HG02763 (cell line): ENCODE data around the gene DPRX.
"Not testable (repeated sequence)": the region's sequence is repeated elsewhere in the genome, so short reads cannot be mapped to it uniquely, and the experiment has no call there.

ENCODE experiments used
- ATAC-seq: cut with Tn5 transposase; IDR thresholded peaks from one replicate; pipeline ENCODE4 v1.9.1; 2021; ENCODE audit warnings: mild to moderate bottlenecking, moderate library complexity; ENCODE audit not compliant: unreplicated experiment

DPRX gene

GRCh38 chr19:53644061-53644816 is 12.4 kb downstream of the DPRX start:
- ATAC-seq = no peak

- ATAC-seq = no peak
Observed at GRCh38 chr19:53646144-53646543, 14.3 kb downstream of the DPRX start.

- no peak for ATAC-seq
Observed at GRCh38 chr19:53647350-53647749, 15.6 kb downstream of the DPRX start.

- no peak for ATAC-seq
Observed at GRCh38 chr19:53647792-53648191, 16.0 kb downstream of the DPRX start.

- no peak for ATAC-seq
Observed at GRCh38 chr19:53649746-53650593, 18.2 kb downstream of the DPRX start.

- ATAC-seq = no peak
Observed at GRCh38 chr19:53652476-53652875, 20.7 kb downstream of the DPRX start.

- no peak for ATAC-seq
Observed at GRCh38 chr19:53655042-53655665, 23.4 kb downstream of the DPRX start.

GRCh38 chr19:53657330-53657729 is 25.5 kb downstream of the DPRX start:
- no peak for ATAC-seq

- ATAC-seq = no peak
Observed at GRCh38 chr19:53657778-53658177, 26.0 kb downstream of the DPRX start.

GRCh38 chr19:53659292-53659691 is 27.5 kb downstream of the DPRX start:
- no peak for ATAC-seq

GRCh38 chr19:53660584-53660983 is 28.8 kb downstream of the DPRX start:
- ATAC-seq = no peak

- no peak for ATAC-seq
Observed at GRCh38 chr19:53662209-53662608, 30.4 kb downstream of the DPRX start.

GRCh38 chr19:53664152-53664551 is 32.4 kb downstream of the DPRX start:
- no peak for ATAC-seq

GRCh38 chr19:53664760-53665159 is 33.0 kb downstream of the DPRX start:
- no peak for ATAC-seq

GRCh38 chr19:53666331-53666730 is 34.5 kb downstream of the DPRX start:
- not testable (repeated sequence) for ATAC-seq

GRCh38 chr19:53668804-53669203 is 37.0 kb downstream of the DPRX start:
- not testable (repeated sequence) for ATAC-seq

- no peak for ATAC-seq
Observed at GRCh38 chr19:53670345-53670744, 38.5 kb downstream of the DPRX start.

GRCh38 chr19:53671663-53672062 is 39.9 kb downstream of the DPRX start:
- ATAC-seq = no peak
